Parathyroid adenoma (tissue), 2 donors: ENCODE data around the gene SPAG6.

Source experiments
- H2AFZ ChIP-seq: fragments of 300-600 bp; sonication (generic); one replicate; pipeline ENCODE4 v1.7.0; 2017; ENCODE audit warnings: antibody characterized with exemption, mild to moderate bottlenecking
- H3K27ac ChIP-seq: fragments of 300-600 bp; sonication (generic); one replicate; pipeline ENCODE4 v1.7.0; 2017
- H3K27me3 ChIP-seq: fragments of 300-600 bp; sonication (generic); one replicate; pipeline ENCODE4 v1.7.0; 2017; ENCODE audit warnings: low read length; ENCODE audit not compliant: control insufficient read depth, insufficient read depth
- H3K36me3 ChIP-seq: fragments of 300-600 bp; sonication (generic); one replicate; pipeline ENCODE4 v1.7.0; 2017; ENCODE audit warnings: low read length; ENCODE audit not compliant: control insufficient read depth, insufficient read depth
- H3K4me1 ChIP-seq: fragments of 300-600 bp; sonication (generic); one replicate; pipeline ENCODE4 v1.7.0; 2017; ENCODE audit warnings: control low read depth
- H3K4me2 ChIP-seq: fragments of 300-600 bp; sonication (generic); one replicate; pipeline ENCODE4 v1.7.0; 2017; ENCODE audit warnings: low read length
- H3K4me3 ChIP-seq: fragments of 300-600 bp; sonication (generic); one replicate; pipeline ENCODE4 v1.7.0; 2017; ENCODE audit warnings: low read depth, low read length
- H3K79me2 ChIP-seq: fragments of 300-600 bp; sonication (generic); one replicate; pipeline ENCODE4 v1.7.0; 2017; ENCODE audit warnings: control low read depth
- H3K9ac ChIP-seq: fragments of 300-600 bp; sonication (generic); one replicate; pipeline ENCODE4 v1.7.0; 2017; ENCODE audit warnings: mild to moderate bottlenecking
- H3K9me3 ChIP-seq: fragments of 300-600 bp; sonication (generic); one replicate; pipeline ENCODE4 v1.7.0; 2017; ENCODE audit warnings: low read length; ENCODE audit not compliant: control insufficient read depth
- TF ChIP-seq, protein P1 (sequence below): fragments of 300-600 bp; sonication (generic); IDR thresholded peaks from one replicate; pipeline ENCODE4 v1.7.0; 2017; ENCODE audit warnings: antibody characterized with exemption, mild to moderate bottlenecking
- donor health status: primary hyperparathyroidism.

SPAG6 gene

GRCh38 chr10:22321924-22322640 lies 23.2 kb upstream of the SPAG6 start:
- Histone ChIP-seq H3K79me2 (no peaks in the 10 kb centered on the region), H3K9me3 (no peaks in the 10 kb centered on the region), H3K27me3 (peaks cover 4% of the 10 kb centered on the region), H3K4me2 (peak overlapping the region; percentile 76), H3K4me3 (peak overlapping the region; percentile 78), H3K27ac (peak overlapping the region; percentile 34), H2AFZ (peak overlapping the region; percentile 67), H3K9ac (no peak overlapping the region), H3K36me3 (no peaks in the 10 kb centered on the region), H3K4me1 (no peaks in the 10 kb centered on the region)
- TF ChIP-seq, protein P1, sequence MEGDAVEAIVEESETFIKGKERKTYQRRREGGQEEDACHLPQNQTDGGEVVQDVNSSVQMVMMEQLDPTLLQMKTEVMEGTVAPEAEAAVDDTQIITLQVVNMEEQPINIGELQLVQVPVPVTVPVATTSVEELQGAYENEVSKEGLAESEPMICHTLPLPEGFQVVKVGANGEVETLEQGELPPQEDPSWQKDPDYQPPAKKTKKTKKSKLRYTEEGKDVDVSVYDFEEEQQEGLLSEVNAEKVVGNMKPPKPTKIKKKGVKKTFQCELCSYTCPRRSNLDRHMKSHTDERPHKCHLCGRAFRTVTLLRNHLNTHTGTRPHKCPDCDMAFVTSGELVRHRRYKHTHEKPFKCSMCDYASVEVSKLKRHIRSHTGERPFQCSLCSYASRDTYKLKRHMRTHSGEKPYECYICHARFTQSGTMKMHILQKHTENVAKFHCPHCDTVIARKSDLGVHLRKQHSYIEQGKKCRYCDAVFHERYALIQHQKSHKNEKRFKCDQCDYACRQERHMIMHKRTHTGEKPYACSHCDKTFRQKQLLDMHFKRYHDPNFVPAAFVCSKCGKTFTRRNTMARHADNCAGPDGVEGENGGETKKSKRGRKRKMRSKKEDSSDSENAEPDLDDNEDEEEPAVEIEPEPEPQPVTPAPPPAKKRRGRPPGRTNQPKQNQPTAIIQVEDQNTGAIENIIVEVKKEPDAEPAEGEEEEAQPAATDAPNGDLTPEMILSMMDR, result no peak

DNA sequence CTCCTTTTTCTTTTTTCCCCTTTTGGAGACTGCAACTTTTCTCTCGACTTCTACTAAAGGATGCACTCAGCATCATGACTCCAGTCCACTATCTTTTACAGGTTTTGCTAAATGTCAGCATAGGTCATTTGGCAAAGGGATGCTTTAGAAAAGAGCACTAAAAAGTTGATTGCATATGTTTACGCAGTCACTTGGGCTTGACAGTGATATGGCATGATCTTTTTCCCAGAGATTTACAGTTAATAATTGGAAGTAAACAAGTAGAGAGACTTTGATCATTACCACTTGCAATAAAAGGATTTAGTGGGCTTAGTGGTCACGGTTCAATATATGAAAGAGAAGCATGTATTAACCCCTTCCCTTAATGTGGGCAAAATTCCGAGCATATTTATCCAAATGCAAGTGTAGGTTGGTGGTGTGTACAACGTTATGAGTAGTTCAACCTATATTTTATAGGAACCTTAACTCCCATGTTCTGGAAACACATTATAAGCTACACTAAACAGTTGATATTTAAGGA lies 22.6 kb upstream of the SPAG6 start:
- TF ChIP-seq, protein P1, result no peak
- Histone ChIP-seq H3K4me3 (peak overlapping the region; percentile 78), H3K9me3 (no peaks in the 10 kb centered on the region), H3K27ac (no peak overlapping the region), H3K36me3 (no peaks in the 10 kb centered on the region), H3K9ac (no peak overlapping the region), H2AFZ (no peak overlapping the region), H3K27me3 (peaks cover 4% of the 10 kb centered on the region), H3K4me2 (peak overlapping the region; percentile 76), H3K4me1 (no peaks in the 10 kb centered on the region), H3K79me2 (no peaks in the 10 kb centered on the region)

DNA sequence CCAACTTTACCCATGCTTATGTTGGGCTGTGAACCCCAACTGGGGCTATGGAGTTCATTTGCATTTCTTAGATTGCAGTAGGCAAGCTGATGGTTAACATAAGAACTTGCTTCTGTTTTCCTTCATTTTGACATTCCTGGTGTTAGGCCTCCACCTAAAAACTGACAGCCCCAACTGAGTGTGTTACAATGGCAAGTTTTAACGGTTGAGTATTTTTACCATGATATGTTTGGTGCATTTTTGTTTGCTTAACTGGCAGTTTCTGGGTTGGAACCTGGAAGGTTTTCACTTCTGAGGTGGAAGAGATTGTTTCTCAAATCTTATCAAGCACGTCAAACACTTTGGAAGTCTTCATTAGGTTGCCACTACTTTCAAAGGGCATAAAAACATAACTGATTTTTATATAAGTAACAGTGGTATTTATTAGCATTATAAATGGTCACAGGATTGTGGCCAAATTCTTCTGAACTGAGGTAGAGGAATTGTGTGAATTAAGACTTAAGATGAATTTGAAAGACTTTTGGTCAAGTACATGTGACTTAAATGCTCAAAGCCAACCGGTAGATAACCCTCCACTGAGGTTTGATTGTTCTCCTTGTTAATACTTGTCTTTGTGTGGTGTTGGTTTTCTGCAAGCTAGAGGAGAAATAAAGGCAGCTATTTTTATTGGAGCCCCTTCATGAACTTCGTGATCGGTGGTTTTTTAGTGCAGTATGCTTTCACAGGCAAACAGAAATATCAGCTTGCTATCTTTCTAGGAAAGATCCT lies 21.6 kb upstream of the SPAG6 start:
- no peaks in the 10 kb centered on the region for H3K9me3 ChIP-seq
- H3K4me3 ChIP-seq, result peak overlapping the region; percentile 55
- H3K27ac ChIP-seq, result no peak overlapping the region
- peaks cover 4% of the 10 kb centered on the region for H3K27me3 ChIP-seq
- no peaks in the 10 kb centered on the region for H3K4me1 ChIP-seq
- H3K79me2 ChIP-seq, result no peaks in the 10 kb centered on the region
- H3K4me2 ChIP-seq, result peak overlapping the region; percentile 81
- TF ChIP-seq, protein P1, result no peak
- H3K9ac ChIP-seq, result no peak overlapping the region
- no peak overlapping the region for H2AFZ ChIP-seq
- H3K36me3 ChIP-seq, result no peaks in the 10 kb centered on the region

GRCh38 chr10:22324413-22324812 lies 20.9 kb upstream of the SPAG6 start:
- Histone ChIP-seq H3K27ac (no peak overlapping the region), H3K4me2 (peak overlapping the region; percentile 81), H3K79me2 (no peaks in the 10 kb centered on the region), H3K9ac (no peak overlapping the region), H3K36me3 (no peaks in the 10 kb centered on the region), H3K27me3 (peaks cover 4% of the 10 kb centered on the region), H3K9me3 (no peaks in the 10 kb centered on the region), H3K4me3 (peak overlapping the region; percentile 55), H3K4me1 (no peaks in the 10 kb centered on the region), H2AFZ (no peak overlapping the region)
- TF ChIP-seq, protein P1, result no peak
